Measurements from ENCODE around the gene FFAR3. TPM values are rescaled to one million over a fixed set of nuclear protein-coding genes. Genes with fewer than 3 reads are reported as not detected.

The FFAR3 gene
- total and polyA plus RNA-seq, 2 of the 8 experiments (the other 6 are each of a cell fraction or from before 2014, with no cell fraction given), result not detected

GRCh38 chr19:35363711-35364425 lies 5.6 kb downstream of the FFAR3 start (continued):
- TF ChIP-seq SAP30 (IDR thresholded peaks at IDR 0.05; ENCODE audit: insufficient read depth, insufficient replicate concordance, low read length) (no peak), E2F6 (IDR thresholded peaks at IDR 0.05) (no peak), NANOG (IDR thresholded peaks at IDR 0.05; ENCODE audit: insufficient read depth, low read depth, low read length, poor library complexity, severe bottlenecking) (no peak), SIX5 (IDR thresholded peaks at IDR 0.05; ENCODE audit: low read depth, low read length) (no peak), RAD21 (IDR thresholded peaks at IDR 0.05 in 1 of 2, conservative IDR thresholded peaks at IDR 0.05 in 1 of 2; ENCODE audit: low read depth in 2 of 2, low read length in 2 of 2) (no peak), EP300 (IDR thresholded peaks at IDR 0.05; ENCODE audit: borderline replicate concordance in 1 of 2, low read depth in 2 of 2, low read length in 2 of 2) (no peak), SP2 (IDR thresholded peaks at IDR 0.05; ENCODE audit: low read length) (no peak)

Measured in H1 (cell line).